K562 (cell line): ENCODE data around the gene TEKT2. TPM values are rescaled to one million over a fixed set of nuclear protein-coding genes. Genes with fewer than 3 reads are reported as not detected.

Source experiments
- ARID3B ChIP-seq: fragments of 250-450 bp; sonication (Bioruptor Pico); IDR thresholded peaks from 2 replicates; pipeline ENCODE4 v1.4.0; 2020; ENCODE audit warnings: borderline replicate concordance
- E2F1 ChIP-seq: sonication (generic); formaldehyde crosslinking; IDR thresholded peaks from 2 replicates; pipeline ENCODE4 v1.8.1; 2023; ENCODE audit warnings: mild to moderate bottlenecking, missing genetic modification reagents, moderate library complexity
- FOS ChIP-seq: IDR thresholded peaks from 3 replicates; pipeline ENCODE4 v1.6.1; 2011; ENCODE audit not compliant: insufficient read length; ENCODE audit errors: extremely low read depth
- GTF2E2 ChIP-seq: fragments of 200-800 bp; sonication (Bioruptor generic); IDR thresholded peaks from 2 replicates; pipeline ENCODE4 v1.6.1; 2016; ENCODE audit warnings: missing genetic modification characterization, missing compliant biosample characterization
- HDAC1 ChIP-seq, 2 experiments: fragments of 450-650 bp; IDR thresholded peaks; 2 replicates each; pipeline ENCODE4 v1.6.1; 2016 to 2017; ENCODE audit warnings: inconsistent platforms in 1 of 2, mild to moderate bottlenecking in 1 of 2, moderate library complexity in 1 of 2
- HNRNPK ChIP-seq: fragments of 200-400 bp; formaldehyde crosslinking; IDR thresholded peaks from one replicate; pipeline ENCODE4 v1.6.1; 2018; ENCODE audit warnings: mild to moderate bottlenecking, low read depth, low read length; ENCODE audit not compliant: poor library complexity, severe bottlenecking
- KDM2B ChIP-seq: fragments of 250-450 bp; sonication (Bioruptor Pico); IDR thresholded peaks from 2 replicates; pipeline ENCODE4 v1.8.0; 2021; ENCODE audit warnings: mild to moderate bottlenecking, moderate library complexity
- MTF1 ChIP-seq: fragments of 250-450 bp; sonication (Bioruptor Pico); IDR thresholded peaks from 2 replicates; pipeline ENCODE4 v1.9.0; 2021; ENCODE audit warnings: moderate library complexity, mild to moderate bottlenecking, inconsistent platforms, borderline replicate concordance
- NBN ChIP-seq: fragments of 450-650 bp; IDR thresholded peaks from 2 replicates; pipeline ENCODE4 v1.6.1; 2016; ENCODE audit warnings: low read depth, mild to moderate bottlenecking
- NCOR1 ChIP-seq: fragments of 450-650 bp; IDR thresholded peaks from 2 replicates; pipeline ENCODE4 v1.6.1; 2016; ENCODE audit warnings: mild to moderate bottlenecking, moderate library complexity
- STAG1 ChIP-seq: sonication (generic); formaldehyde crosslinking; IDR thresholded peaks from 2 replicates; pipeline ENCODE4 v1.5.0; 2020; ENCODE audit warnings: missing genetic modification reagents, borderline replicate concordance
- TCF7 ChIP-seq: sonication (generic); IDR thresholded peaks from 2 replicates; pipeline ENCODE4 v1.6.1; 2016; ENCODE audit warnings: antibody characterized with exemption, borderline replicate concordance
- THAP7 ChIP-seq: fragments of 250-450 bp; sonication (Bioruptor Pico); IDR thresholded peaks from 2 replicates; pipeline ENCODE4 v1.5.0; 2021
- USF1 ChIP-seq: sonication (generic); formaldehyde crosslinking; IDR thresholded peaks from 2 replicates; pipeline ENCODE4 v1.9.0; 2022; ENCODE audit warnings: mild to moderate bottlenecking, missing genetic modification reagents
- ZFX ChIP-seq: sonication (generic); formaldehyde crosslinking; IDR thresholded peaks from 2 replicates; pipeline ENCODE4 v1.8.0; 2022; ENCODE audit warnings: mild to moderate bottlenecking, missing genetic modification reagents, moderate library complexity
- ZNF280A ChIP-seq: fragments of 450-650 bp; IDR thresholded peaks from 2 replicates; pipeline ENCODE4 v1.6.1; 2018; ENCODE audit warnings: mild to moderate bottlenecking, low read depth; ENCODE audit not compliant: partially characterized antibody
- ZNF583 ChIP-seq: fragments of 250-450 bp; sonication (Bioruptor Pico); IDR thresholded peaks from 2 replicates; pipeline ENCODE4 v1.4.0; 2020
- ZNF668 ChIP-seq: fragments of 250-450 bp; sonication (Bioruptor Pico); IDR thresholded peaks from 2 replicates; pipeline ENCODE4 v1.8.0; 2022; ENCODE audit warnings: mild to moderate bottlenecking, inconsistent platforms
- ZNF740 ChIP-seq, 3 experiments: fragments of 200-800 bp in 1 of 3; sonication (Bioruptor generic) in 1 of 3; sonication (generic) in 1 of 3; formaldehyde crosslinking in 1 of 3; IDR thresholded peaks; 2 replicates each; pipeline versions ENCODE4 v1.6.1 to v1.8.0; 2016 to 2022; ENCODE audit warnings: mild to moderate bottlenecking in 2 of 3, missing compliant biosample characterization in 2 of 3, missing genetic modification characterization in 2 of 3, missing genetic modification reagents in 1 of 3
- polyA plus RNA-seq, 8 experiments: library from polyadenylated mRNA; depleted of rRNA in 4 of 8; stranded (reverse) in 5 of 8; unstranded in 3 of 8; fragments of >200 nt; fragmentation: Nextera tagmentation in 2 of 8; fragmentation: Illumina TruSeq in 1 of 8; extraction: Ambion mirVana in 2 of 8; extraction: Trizol in 1 of 8; gene quantifications; 2 replicates each; pipeline versions ENCODE4 v1.2.1 to v1.2.3, GENCODE V29; 2011 to 2014; ENCODE audit warnings: inconsistent platforms in 1 of 8, missing spikeins in 1 of 8
- total RNA-seq, 7 experiments: library from RNA; depleted of rRNA in 6 of 7; stranded (reverse); fragments of >200 nt in 6 of 7; fragmentation: Illumina TruSeq in 2 of 7; extraction: Trizol in 2 of 7; gene quantifications; 2 replicates each; pipeline versions ENCODE4 v1.2.1 to v1.2.3, GENCODE V29; 2011 to 2021; ENCODE audit warnings: low replicate concordance in 1 of 7

The TEKT2 gene
- total and polyA plus RNA-seq, 9 of the 15 experiments (the other 6 are each of a cell fraction or from before 2014, with no cell fraction given): 0.06 to 0.94 (median 0.30) TPM; not detected in 1

- TF ChIP-seq USF1 (CRISPR knock-in tag): peak; percentile 54; the same call in 1 of the 2 replicates
- peak in 1 of 2 experiments; percentile 100; a peak in 2 of 4 replicates for TF ChIP-seq HDAC1 (IDR thresholded peaks at IDR 0.05)
- TF ChIP-seq ARID3B: peak; percentile 21; the same call in 1 of the 2 replicates
- TF ChIP-seq KDM2B (CRISPR knock-in tag): 0 out of 2 replicates have a peak, but pooled peaks have one; percentile 77
- TF ChIP-seq HNRNPK: peak; percentile 72
- peak; percentile 55; the same call in 1 of the 2 replicates for TF ChIP-seq NBN
- peak; percentile 75; the same call in 1 of the 2 replicates for TF ChIP-seq GTF2E2 (tag)
- peak; percentile 52; the same call in 1 of the 2 replicates for TF ChIP-seq NCOR1
- TF ChIP-seq ZNF740 (CRISPR knock-in tag; IDR thresholded peaks at IDR 0.05): peak; percentile 92
- TF ChIP-seq ZNF740 (tag; IDR thresholded peaks at IDR 0.05): peak in 1 of 2 experiments; percentile 78; a peak in 2 of 4 replicates
- TF ChIP-seq ZFX: peak; percentile 97
- TF ChIP-seq STAG1 (CRISPR knock-in tag): 0 out of 2 replicates have a peak, but pooled peaks have one; percentile 49
- TF ChIP-seq THAP7 (CRISPR knock-in tag): peak; percentile 90; the same call in 1 of the 2 replicates
- TF ChIP-seq MTF1 (CRISPR knock-in tag): no peak
- TF ChIP-seq TCF7: 0 out of 2 replicates have a peak, but pooled peaks have one; percentile 29
- TF ChIP-seq ZNF668 (CRISPR knock-in tag): 0 out of 2 replicates have a peak, but pooled peaks have one; percentile 47
- no peak for TF ChIP-seq ZNF280A
- TF ChIP-seq ZNF583 (CRISPR knock-in tag): no peak; the same call in 1 of the 2 replicates
- TF ChIP-seq E2F1 (CRISPR knock-in tag): peak; percentile 92
- TF ChIP-seq FOS: no peak
Measured at GRCh38 chr1:36088577-36089392, 4.9 kb downstream of the TEKT2 start, which contains the start of gene ADPRS (continued).
